Uterus (tissue), 2 donors: ENCODE results near the gene CPNE9.

Source experiments
- POLR2A ChIP-seq, 2 donors: fragments of 450-650 bp; IDR thresholded peaks; one replicate each; pipeline ENCODE4 v1.6.1; 2016; ENCODE audit warnings: antibody characterized with exemption in 2 of 2, mild to moderate bottlenecking in 1 of 2, moderate library complexity in 1 of 2
- TF ChIP-seq, protein P1 (sequence below), 4 experiments: fragments of 200-600 bp in 2 of 4; fragments of 450-650 bp in 2 of 4; sonication (generic) in 2 of 4; IDR thresholded peaks; one replicate each; pipeline ENCODE4 v1.5.1; 2016 to 2019; ENCODE audit warnings: antibody characterized with exemption in 4 of 4, mild to moderate bottlenecking in 2 of 4, moderate library complexity in 1 of 4

GRCh38 chr3:9743548-9743947, 39.9 kb downstream of the CPNE9 start:
- TF ChIP-seq, protein P1, sequence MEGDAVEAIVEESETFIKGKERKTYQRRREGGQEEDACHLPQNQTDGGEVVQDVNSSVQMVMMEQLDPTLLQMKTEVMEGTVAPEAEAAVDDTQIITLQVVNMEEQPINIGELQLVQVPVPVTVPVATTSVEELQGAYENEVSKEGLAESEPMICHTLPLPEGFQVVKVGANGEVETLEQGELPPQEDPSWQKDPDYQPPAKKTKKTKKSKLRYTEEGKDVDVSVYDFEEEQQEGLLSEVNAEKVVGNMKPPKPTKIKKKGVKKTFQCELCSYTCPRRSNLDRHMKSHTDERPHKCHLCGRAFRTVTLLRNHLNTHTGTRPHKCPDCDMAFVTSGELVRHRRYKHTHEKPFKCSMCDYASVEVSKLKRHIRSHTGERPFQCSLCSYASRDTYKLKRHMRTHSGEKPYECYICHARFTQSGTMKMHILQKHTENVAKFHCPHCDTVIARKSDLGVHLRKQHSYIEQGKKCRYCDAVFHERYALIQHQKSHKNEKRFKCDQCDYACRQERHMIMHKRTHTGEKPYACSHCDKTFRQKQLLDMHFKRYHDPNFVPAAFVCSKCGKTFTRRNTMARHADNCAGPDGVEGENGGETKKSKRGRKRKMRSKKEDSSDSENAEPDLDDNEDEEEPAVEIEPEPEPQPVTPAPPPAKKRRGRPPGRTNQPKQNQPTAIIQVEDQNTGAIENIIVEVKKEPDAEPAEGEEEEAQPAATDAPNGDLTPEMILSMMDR (IDR thresholded peaks at IDR 0.05): no peak
- TF ChIP-seq POLR2A (IDR thresholded peaks at IDR 0.05): no peak
